Ovary (tissue), 3 donors: ENCODE data around the gene TAGAP.

Experiments used
- CTCF ChIP-seq, 3 donors: fragments of 450-650 bp in 2 of 3; fragments of 200-600 bp in 1 of 3; IDR thresholded peaks; one replicate each; pipeline versions ENCODE4 v1.5.1 to v1.8.0; 2016 to 2022; ENCODE audit warnings: antibody characterized with exemption in 3 of 3, mild to moderate bottlenecking in 1 of 3
- EP300 ChIP-seq: sonication (generic); formaldehyde crosslinking; IDR thresholded peaks from one replicate; pipeline ENCODE4 v1.6.1; 2017; ENCODE audit warnings: antibody characterized with exemption
- donor health status: DM: no; HTN: no; CAD: no.

DNA sequence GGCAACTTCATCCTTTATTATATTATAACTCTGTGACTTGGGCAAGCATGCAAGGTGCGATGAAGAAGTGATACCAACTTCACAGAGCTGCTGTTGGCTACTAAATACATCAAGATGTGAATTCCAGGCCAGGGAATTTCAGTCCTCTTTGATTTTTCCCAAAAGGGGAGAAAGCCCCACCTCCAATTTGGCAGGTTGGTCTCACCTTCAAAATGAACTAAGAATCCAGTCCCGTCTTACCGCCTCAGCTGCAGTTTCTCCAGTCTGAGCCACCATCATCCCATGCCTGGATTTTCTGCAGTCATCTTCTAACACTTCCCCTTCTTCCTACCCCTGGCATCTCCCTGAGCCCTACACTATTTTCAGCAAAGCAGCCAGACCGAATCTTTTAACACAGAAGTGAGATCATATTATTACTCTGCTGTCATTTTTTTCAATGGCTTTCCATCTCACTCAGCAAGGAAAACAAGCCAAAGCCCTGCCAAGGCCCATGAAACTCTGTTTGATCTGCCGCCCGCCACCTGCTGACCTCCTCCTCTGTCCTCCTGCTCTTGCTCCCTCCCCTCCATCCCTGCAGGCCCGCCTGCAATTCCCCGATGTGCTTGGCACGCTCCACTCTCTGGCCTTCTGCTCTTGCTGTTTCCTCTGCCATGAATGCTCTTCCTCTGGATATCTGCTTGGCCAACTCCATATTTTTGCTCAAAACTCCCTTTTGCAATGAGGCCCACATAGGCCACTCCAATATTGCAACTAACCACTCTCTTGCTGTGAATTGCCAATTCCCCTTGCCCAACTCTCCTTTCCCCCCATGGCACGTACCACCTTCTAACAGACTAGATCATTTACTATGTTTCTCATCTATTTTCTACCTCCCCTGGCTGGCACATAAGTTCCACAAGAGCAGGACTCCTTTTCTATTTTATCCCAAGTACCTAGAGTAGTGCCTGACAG lies 46.0 kb upstream of the TAGAP start:
- TF ChIP-seq CTCF (IDR thresholded peaks at IDR 0.05): no peak
- TF ChIP-seq EP300: no peak
